GM19455 (cell line): ENCODE measurements around the gene POLD4.
A peak's percentile ranks its signal among the peaks of the same experiment; 100 is the strongest.

ENCODE experiments used
- ATAC-seq: cut with Tn5 transposase; IDR thresholded peaks from one replicate; pipeline ENCODE4 v1.9.1; 2021; ENCODE audit not compliant: unreplicated experiment

Gene POLD4

GRCh38 chr11:67317888-67318555 is 35.3 kb downstream of the POLD4 start:
- ATAC-seq = peak; percentile 14

- peak; percentile 76 for ATAC-seq
These were observed 36.0 kb downstream of the POLD4 start for GRCh38 chr11:67317205-67317887.

- no peak for ATAC-seq
These were observed 36.5 kb downstream of the POLD4 start for GRCh38 chr11:67316882-67317204.

- ATAC-seq = no peak
These were observed 37.9 kb downstream of the POLD4 start for GRCh38 chr11:67315325-67315909.

GRCh38 chr11:67314218-67314617 is 39.1 kb downstream of the POLD4 start:
- ATAC-seq = no peak

GRCh38 chr11:67313125-67313890 is 40.0 kb downstream of the POLD4 start:
- ATAC-seq = no peak

GRCh38 chr11:67312187-67313021 is 40.9 kb downstream of the POLD4 start:
- ATAC-seq = no peak

GRCh38 chr11:67311556-67312082 is 41.7 kb downstream of the POLD4 start:
- no peak for ATAC-seq

- ATAC-seq = no peak
These were observed 42.2 kb downstream of the POLD4 start for GRCh38 chr11:67311051-67311555.

- ATAC-seq = no peak
These were observed 42.9 kb downstream of the POLD4 start for GRCh38 chr11:67310246-67311050.

GRCh38 chr11:67309661-67310061 is 43.7 kb downstream of the POLD4 start:
- ATAC-seq = no peak

- ATAC-seq = no peak
These were observed 44.2 kb downstream of the POLD4 start for GRCh38 chr11:67309166-67309565.

- ATAC-seq = no peak
These were observed 45.1 kb downstream of the POLD4 start for GRCh38 chr11:67308031-67308866.

- no peak for ATAC-seq
These were observed 45.8 kb downstream of the POLD4 start for GRCh38 chr11:67307545-67308001.

- ATAC-seq = no peak
These were observed 46.4 kb downstream of the POLD4 start for GRCh38 chr11:67306769-67307544.

- no peak for ATAC-seq
These were observed 48.7 kb downstream of the POLD4 start for GRCh38 chr11:67304511-67305113.

- ATAC-seq = no peak
These were observed 49.4 kb downstream of the POLD4 start for GRCh38 chr11:67303835-67304411.
